ENCODE measurements around the gene ELMO2.

The ELMO2 gene, protein sequence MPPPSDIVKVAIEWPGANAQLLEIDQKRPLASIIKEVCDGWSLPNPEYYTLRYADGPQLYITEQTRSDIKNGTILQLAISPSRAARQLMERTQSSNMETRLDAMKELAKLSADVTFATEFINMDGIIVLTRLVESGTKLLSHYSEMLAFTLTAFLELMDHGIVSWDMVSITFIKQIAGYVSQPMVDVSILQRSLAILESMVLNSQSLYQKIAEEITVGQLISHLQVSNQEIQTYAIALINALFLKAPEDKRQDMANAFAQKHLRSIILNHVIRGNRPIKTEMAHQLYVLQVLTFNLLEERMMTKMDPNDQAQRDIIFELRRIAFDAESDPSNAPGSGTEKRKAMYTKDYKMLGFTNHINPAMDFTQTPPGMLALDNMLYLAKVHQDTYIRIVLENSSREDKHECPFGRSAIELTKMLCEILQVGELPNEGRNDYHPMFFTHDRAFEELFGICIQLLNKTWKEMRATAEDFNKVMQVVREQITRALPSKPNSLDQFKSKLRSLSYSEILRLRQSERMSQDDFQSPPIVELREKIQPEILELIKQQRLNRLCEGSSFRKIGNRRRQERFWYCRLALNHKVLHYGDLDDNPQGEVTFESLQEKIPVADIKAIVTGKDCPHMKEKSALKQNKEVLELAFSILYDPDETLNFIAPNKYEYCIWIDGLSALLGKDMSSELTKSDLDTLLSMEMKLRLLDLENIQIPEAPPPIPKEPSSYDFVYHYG

DNA sequence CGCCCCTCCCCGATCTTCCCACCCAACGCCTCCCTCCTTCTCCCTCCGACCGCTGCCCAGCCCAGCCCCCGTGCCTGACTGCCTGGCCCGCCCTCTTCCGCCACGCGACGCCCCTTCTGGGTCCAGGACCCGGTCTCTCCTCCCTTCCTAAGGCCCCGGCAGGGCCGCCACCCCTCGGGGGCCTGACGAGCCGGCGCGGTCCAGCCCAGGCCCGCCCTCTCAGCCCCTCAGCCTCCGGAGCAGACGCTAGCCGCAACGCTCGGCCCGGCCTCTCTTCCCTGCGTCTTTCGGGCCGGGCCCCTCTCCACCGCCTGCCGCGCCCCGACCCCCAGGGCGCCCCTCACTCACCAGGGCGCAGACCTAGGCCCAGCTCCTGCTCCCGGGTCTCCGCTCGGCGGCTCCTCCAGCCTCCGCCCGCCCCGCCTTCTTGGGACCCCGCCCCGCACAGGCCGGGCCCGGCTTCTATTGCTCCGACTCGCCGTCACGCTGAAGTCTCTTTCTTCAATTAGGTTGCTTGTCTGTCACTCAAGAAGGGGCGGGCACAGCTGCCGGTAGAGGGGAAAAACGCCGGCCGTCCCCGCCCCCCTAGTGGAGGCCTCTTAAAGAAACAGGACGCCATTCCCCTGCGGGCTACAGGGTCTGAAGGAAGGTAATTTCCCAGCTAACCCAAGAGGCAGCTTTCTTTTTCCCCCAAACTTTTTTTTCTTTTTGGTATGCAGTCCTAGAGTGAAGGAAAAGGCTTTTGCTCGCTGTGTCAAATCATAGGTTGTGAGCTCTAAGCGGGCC, at the start of gene ELMO2:
Gene ELMO2 (minus strand): TSS at position 416 of the 786 bp plus-strand sequence. CDS start 12,133 bp downstream, outside the sequence.
- peak; percentile 98 for DNase-seq

DNA sequence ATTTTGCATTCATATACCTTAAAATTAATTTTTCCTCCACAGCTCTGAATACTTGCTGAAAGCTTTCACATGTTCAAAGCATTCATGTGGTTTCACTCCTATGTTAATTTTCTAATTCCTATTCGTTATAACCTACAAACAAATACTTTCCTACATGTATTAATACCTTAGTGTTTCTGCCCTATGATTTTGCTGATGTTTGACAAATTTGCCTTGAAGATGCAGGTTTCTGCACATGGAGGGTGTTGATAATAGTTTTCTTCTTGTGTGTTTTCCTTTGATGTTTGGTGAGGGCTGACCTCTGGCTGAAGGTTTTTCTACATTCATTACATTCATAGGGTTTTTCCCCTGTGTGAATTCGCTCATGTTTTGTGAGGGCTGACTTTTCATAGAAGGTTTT, 49.3 kb upstream of the ELMO2 start:
- no peak for DNase-seq

DNA sequence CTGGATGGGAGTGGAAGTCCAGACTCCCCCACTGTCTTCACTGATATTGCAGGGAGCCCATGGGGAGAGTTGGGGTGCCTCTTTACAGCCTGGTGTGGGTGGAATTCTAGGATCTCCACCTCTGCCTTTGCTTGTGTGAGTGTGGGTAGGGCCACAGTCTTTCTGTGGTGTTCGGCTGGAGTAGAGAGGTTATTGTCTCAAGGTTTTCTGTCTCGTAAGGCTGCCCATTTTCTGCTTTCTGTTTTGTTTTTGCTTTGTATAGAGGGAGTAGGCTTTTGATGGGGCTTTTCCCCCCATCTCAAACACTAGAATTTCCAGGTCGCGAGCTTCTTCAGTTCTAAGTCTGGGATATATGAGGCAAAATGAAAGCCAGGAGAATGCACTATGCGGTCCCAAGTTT, 40.4 kb upstream of the ELMO2 start:
- no peak for DNase-seq

DNA sequence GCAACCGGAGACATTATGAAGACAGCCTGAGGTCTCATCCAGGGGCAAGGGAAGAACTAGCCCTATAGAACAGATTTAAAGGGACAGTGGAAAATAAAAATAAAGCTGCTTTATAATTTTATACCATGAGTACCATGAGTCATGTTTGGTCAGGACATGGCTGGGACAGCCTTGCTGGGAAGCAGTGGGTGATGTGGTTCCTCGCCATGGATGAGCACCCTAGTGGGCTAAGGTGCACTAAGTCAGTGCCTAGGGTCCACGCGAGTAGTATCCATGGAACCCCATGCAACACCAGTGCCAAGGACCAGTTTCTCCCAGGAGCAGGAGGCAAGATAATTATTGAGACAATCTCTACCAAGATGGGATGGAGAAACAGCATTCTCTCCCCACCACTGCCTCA, 33.4 kb upstream of the ELMO2 start:
- no peak for DNase-seq

DNA sequence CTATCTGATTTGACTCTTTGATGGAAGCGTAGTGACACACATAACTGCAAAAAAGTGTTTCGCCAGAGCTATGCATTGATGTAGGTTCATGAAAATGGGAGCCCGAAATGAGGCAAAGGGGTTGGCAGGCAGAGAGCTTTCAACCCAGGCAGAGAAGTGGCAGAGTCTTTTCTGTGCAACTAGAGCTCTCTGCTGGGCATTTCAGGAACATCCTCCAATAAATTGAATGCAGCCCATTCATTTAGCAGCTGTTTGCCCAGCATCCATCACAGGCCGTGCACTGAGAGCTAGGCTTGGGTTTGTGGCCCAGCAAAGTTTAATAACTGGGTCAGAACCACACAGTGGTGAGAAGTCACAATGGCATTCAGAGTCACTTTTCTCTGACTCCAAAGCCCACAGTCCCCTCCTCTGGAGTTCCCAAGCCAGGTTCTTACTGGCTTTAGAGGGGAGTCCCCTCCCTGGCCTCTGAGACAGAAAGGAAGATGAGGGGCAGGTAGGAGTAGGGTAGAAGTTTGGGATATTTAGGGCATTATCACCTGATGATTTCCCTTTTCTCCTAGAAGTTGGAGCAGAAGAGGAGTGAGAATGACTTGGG, 31.8 kb upstream of the ELMO2 start:
- peak; percentile 7 for DNase-seq

DNA sequence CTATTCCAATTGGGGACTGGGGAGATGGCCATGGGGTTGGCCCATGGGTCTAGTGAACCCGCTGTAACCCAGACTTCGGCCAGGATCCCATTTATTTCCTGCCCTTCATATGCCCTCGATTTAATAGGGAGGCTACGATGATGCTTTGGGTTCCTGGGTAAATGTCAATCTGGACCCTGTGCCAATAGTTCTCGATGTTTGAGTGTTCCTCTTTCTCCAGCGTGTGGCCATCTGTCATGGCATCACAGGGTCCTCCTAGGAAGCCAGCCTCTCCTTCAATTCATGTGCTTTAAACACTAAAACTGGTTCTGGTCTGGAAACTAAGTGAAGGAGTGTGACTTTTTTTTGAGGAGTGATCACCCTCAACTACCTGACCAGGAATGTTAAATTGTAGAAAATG, 28.7 kb upstream of the ELMO2 start:
- DNase-seq, result no peak

DNA sequence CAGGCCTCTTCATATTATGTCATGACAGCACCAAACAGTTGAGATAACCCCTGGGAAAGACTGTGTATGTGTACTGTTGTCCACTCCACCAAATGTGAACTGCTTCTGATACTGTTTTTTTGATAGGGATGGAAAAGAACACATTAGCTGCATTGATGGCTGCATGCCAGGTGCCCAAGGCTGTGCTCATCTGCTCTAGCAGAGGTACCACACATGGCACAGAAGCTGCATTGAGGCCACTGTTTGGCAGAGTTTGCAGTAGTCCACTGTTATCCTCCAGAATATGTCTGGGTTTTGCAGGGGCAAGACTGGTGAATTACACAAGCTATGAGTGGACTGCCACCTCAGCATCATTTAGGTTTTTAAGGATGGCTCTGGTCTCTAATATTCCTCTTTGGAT, 28.2 kb upstream of the ELMO2 start:
- DNase-seq, result no peak

DNA sequence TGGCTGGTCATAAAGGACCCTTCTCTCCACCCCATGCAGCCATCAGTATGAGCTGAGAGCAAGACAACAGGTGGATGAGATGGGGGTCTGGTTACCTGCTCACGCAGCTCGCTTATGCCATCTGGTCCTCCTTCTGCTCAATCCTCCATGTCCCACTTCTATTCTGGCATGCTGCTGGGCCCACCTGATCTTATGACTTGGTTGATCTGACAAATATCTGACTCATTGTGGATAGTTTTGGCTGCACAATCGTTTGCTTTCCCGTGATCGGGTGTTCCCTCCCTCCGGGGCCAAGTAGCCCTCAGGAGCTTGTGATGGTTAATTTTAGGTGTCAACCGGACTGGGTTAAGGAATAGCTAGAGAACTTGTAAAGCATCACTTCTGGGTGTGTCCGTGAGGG, 26.6 kb upstream of the ELMO2 start:
- no peak for DNase-seq

DNA sequence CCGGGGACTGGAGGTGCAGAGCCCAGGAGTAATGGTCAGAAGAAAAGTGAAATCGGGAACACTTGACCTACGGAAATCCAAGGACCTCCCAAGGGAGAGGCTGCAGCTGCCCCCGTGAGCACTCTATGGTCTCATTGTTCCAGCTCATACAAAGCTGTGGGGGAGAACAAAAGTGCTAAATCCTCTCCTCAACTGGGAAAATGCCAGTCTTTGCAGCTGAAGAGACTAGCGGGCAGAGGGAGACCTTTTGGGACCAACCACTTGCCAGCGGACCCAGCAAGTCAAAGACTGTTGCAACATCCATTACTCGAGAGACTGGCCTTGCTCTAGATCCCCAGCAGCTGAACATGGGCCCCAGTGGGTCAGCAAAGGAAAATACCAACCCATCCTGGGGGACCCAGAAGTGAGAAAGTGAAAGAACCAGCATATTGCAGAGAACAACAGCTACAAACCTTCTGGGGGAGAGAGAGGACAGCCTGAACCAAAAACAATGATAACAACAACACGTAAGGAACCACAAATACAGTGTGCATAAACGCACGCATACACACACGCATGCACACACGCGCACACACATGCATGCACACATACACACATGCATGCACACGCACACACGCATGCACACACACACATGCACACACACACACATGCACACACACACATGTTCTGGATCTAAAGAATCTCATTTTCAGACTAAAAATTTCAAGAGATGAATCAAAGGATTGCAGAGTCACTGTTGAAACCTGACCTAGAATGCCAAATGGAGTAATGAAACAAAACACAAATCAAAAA, 24.7 kb upstream of the ELMO2 start:
- DNase-seq, result no peak

DNA sequence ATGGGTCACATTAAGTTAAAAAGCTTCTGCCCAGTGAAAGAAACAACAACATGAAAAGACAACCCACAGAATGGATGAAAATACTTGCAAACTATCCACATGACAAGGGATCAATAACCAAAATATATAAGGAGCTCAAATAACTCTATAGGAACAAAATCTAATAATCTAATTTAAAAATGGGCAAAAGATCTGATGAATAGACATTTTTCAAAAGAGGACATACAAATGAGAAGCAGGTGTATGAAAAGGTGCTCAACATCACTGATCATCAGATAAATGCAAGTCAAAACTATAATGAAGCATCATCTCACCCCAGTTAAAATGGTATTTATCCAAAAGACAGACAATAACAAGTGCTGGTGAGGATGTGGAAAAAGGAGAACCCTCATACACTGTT, 21.0 kb upstream of the ELMO2 start:
- no peak for DNase-seq

DNA sequence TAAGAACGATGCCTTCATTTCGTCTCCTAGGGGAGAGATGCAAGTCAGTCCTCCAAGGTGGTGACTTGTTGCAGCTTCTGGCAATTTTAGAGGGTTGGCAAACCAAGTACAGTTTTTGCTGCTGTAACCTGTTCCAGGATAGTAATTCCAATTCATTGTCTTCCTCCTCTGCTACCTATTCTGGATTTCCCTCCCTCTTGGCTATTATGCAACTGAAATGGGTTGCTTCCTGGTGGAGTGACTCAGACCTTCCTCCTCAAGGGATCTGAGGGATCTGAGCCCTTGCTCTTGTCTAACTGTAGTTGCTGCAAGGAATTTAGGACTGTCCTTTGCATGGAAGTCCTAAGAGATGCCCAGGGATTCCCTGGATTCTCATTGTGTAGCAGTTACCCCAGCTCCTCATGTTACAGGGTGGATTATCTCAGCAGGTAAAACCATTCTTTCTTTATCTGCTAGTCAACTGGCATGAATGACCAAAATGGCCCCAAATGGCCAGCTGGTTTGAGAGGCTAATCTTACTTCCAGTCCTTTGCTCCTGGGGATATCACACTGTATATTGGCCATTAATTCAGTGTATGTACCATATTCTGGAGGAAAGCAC, 17.6 kb upstream of the ELMO2 start:
- no peak for DNase-seq

DNA sequence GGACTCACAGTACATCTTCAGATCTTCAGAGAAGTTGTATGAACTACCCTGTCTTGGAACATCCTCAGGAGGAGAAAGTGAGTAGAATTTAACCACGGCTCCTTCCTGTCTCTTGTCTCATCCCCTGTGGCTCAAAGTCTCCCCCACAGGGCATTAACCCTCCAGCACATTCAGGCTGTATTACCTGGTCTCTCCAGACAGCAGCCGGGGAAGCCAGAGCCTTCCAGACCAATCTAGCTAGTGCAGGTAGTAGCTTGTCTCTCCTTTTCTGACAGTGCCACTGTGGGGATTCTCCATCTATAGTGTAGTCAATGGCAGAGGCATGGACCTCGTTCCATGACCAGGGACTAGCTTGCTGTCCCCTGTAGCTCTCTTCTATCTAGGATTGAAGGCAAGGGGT, 16.9 kb upstream of the ELMO2 start:
- DNase-seq, result no peak

DNA sequence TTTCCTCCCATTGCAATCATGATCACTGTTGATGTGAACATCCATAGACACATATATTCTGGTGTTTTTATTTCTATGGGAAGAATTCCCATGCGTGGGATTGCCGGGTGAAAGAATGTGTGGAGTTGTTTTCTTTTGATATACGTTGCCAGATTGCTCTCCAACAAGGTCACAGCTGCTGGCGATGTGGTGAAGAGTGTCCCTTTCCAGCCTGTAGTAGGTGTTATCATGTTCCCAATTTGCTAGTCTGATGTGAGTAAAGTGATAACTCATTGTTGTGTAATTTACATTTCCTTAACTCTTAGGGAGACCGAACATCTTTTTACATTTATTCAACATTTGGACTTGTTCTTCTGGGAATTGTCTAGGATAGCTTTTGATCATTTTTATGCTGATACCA, 14.5 kb upstream of the ELMO2 start:
- no peak for DNase-seq

DNA sequence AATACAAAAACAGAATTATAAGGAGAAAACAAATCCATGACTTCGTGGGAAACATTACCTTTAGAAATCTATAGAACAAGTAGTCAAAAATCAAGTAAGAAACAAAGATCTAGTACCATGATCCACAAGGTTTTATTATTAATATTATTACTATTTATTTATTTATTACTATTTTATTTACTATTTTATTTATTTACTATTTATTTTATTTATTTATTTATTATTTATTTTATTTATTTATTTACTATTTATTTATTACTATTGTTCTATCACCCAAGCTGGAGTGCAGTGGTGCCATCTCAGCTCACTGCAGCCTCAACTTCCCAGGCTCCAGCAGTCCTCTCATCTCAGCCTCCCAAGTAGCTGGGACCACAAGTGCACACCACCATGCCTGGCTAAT, 13.5 kb upstream of the ELMO2 start:
- no peak for DNase-seq

DNA sequence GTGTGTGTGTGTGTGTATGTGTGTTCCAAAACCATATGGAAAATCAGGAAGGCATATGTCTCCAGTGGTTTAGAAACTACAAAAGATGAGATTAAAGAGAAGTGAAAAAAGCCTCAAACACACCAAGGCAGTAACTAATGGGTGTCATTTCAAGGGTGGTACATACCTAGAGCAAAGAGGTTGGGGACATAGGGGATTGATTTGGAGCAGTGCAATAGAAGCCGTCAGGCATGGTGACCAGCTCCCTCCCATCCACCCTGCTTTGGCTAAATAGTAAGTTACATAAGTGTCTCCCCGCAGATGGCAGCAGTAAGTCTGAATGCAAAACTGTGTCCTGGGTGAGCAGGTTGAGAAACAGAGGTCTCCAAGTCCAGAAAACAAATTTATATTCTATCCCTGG, 10.4 kb upstream of the ELMO2 start:
- no peak for DNase-seq

DNA sequence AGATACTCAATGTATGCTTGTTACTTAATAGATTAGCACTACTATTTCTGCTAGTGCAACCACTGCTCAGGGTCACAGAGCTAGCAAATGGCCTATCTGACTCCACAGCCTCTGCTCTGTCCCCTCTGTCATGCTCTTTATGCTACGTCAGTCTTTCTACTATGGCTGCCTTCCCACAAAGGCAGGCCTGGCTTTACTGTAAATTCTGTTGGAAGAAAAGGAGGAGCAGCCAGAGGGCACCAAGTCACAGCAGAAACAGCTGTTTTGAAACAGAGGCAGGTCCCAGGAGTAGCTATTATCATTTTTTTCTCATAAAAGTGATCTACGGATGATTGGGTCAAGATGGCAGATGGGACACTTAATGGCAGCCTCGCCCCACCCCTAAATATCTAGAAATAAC, 10.0 kb upstream of the ELMO2 start:
- no peak for DNase-seq

DNA sequence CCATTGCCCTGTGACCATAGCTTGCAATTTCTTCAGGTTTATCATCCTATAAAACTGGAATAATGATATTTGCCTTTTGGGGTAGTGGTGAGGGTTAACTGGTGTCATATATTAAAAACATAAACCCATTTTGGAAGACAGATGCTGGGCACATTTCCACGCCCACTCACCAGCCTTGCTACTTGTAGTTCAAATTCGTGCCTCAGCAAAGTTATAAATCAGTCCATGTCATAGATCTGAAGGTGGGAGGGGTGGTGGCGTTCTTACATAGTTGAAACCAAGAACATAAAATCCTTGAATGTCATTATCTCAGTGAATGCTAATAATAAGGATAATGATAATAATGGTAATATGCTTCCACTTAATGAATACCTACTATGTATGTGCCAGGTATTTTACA, 9.4 kb upstream of the ELMO2 start:
- no peak for DNase-seq

DNA sequence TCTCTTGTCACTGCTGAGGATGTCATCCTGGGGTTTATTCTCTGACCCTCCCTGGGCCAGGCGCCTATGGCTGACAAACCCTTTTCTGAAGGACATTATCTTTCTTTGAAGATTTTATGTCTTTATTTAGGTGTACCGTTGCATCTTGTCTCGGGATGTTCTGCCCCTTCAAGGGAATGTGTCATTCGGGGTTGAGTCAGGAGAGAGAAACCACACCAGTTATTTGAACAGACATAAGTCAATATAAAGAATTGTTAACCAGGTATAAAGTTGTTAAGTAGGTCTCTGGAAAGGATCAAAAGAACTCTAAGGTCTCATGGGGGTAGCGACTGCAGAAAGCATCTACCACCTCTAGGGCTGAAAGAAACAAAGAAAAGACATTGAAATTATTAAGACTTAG, 8.2 kb upstream of the ELMO2 start:
- no peak for DNase-seq

DNA sequence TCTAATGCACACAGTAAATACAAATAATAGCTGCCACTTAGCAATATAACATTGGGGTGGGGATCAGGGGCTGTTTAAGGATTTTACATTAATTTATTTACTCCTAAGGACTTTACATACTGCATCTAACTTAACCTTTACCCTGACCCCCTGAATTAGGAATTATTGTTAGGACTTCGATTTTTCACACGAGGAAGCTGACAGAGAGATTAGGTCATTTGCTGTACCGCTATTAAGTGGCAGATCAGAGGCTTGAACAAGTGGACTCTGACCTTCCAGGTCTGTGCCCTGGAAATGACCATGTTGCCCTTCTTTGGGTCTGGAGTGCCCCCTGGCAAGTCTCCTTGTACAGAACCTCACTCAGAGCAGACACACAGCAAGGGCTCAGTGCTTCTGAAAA, 5.2 kb upstream of the ELMO2 start:
- no peak for DNase-seq

DNA sequence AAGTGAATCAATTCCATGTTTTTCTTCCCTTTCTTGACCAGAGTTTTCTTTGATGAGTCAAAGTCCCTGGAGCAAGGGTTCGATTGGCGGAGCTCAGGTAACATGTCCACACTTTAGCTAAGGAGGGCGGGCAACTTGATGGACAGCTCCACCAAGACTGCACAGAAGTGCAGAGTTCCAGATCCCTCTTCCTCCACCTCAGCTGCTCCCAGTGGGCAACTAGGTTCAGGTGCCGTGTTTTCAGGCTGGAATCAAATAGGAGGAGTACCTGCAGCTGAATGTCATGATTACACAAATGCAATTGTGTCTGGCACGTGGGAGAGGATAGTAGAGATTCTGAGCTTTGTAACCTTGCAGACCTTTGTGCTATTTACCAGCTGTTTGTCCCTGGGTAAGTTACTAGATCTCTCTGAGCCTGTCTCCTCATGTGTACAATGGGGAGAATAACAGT, 1.9 kb upstream of the ELMO2 start:
- DNase-seq, result no peak

DNA sequence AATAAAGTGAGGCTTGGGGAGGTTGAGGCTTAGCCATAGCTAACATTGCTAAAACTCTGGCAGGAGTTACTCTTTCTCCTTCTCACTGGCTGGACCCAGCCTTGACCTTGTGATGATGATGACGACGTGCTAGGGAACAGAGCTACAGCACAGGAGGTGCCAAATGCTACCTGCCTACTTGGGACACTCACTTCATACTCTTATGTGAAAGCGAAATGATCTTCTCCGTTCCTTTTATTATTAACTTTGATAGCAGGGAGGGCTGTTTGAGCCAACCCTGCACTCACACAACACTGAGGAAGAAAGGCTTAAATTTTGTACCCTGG, 1.2 kb upstream of the ELMO2 start:
- DNase-seq, result no peak

DNA sequence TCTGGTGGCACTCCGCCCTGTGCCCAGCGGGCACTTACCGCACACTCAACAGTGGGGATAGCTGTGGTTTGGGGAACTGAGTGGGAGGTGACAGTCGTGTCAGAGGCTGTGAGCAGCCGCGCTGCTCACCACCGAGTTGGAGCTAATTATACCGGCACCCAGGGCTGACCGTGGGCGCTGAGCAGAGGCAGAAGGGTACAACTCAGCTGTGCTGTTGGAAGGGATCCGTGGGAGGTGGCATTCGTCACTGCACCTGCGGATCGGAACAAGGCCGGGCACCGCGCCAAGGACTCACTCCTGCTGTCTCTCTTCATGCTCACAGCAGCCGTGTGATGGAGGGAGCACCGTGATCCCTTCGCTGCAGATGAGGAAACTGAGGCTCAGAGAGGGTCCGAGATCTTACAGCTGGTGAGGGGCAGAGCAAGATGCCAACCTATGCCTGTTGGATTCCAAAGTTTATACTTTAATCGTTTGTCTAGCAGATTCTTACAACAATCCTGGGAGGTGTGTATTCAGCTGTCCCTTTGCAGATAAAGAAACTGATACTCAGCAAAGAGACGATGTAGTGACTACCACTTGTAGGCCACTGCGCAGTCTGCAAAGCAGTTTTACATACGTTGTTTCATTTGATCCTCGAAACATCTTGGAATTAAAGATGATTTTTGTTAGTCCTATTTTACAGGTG, 713 bp upstream of the ELMO2 start:
- DNase-seq, result peak; percentile 93
